Measurements from ENCODE around the gene PIGU. TPM values are rescaled to one million over a fixed set of nuclear protein-coding genes. Genes with fewer than 3 reads are reported as not detected.

Gene PIGU
- total and polyA plus RNA-seq, 2 experiments from 2014 or later = 21.2 to 21.6 TPM

GRCh38 chr20:34710568-34710839 is 33.6 kb upstream of the PIGU start:
- Histone ChIP-seq H3K79me2 (ENCODE audit: insufficient read depth) (no peaks in the 10 kb centered on the region), H3K4me1 (ENCODE audit: insufficient read depth) (peaks cover 29% of the 10 kb centered on the region), H4K20me1 (ENCODE audit: insufficient read depth) (no peaks in the 10 kb centered on the region), H3K9me2 (ENCODE audit: insufficient read depth) (no peaks in the 10 kb centered on the region), H3K27me3 (replicated peaks; ENCODE audit: insufficient read depth) (no peaks in the 10 kb centered on the region), H2AFZ (no peak overlapping the region), H3K36me3 (ENCODE audit: low read depth) (no peaks in the 10 kb centered on the region), H3K4me3 (peak overlapping the region; percentile 91), H3F3A (ENCODE audit: insufficient read depth) (peaks cover 47% of the 10 kb centered on the region), H3K27ac (no peak overlapping the region), H3K4me2 (ENCODE audit: unreplicated experiment) (peak overlapping the region; percentile 87), H3K9ac (peak overlapping the region; percentile 90), H3K9me3 (ENCODE audit: low read depth) (no peaks in the 10 kb centered on the region)
- no peak for DNase-seq
- in situ Hi-C loops (cut with MboI) = loop anchor here (25.0 kb wide), 1 partner anchor 398 kb away; the partner anchor contains the start of gene AHCY
- TF ChIP-seq EZH2 (IDR thresholded peaks at IDR 0.05; ENCODE audit: insufficient read depth, poor library complexity, severe bottlenecking) (no peak), EZH2phosphoT487 (IDR thresholded peaks at IDR 0.05; ENCODE audit: insufficient read depth, low read depth) (no peak)

DNA sequence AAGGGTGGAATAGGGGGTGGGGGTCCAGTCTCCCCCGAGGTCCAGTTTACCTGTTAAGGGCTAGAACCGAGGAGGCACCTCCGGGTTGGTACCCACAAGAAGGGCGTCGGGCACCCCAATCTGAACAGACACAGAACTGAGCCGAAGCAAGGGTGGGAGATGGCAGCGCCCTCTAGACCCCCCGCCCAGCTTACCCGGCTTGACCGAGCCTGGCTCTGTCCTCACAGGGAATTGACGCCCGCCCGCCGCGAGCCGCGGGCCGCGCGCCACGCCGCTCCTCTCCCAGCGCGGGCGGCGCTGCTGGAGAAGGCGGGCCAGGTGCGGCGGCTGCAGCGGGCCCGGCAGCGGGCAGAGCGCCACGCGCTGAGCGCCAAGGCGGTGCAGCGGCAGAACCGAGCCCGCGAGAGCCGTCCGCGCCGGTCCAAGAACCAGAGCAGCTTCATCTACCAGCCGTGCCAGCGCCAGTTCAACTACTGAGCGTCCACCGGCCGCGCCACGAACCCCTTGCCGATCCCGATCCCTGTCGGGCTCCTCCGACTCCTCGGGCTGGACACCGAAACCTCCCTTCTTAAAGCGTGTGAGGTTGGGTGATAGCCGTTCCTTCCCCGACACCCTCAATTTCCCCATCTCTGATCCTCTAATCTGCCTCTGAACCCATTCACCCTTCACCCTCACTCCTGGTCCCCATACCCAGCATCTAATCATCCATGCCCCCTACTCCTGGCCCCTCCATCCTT is 33.1 kb upstream of the PIGU start:
- in situ Hi-C loops (cut with MboI) = loop anchor here (25.0 kb wide), 1 partner anchor 398 kb away; the partner anchor contains the start of gene AHCY
- Histone ChIP-seq H3K4me3 (peak overlapping the region; percentile 91), H2AFZ (peak overlapping the region; percentile 91)

DNA sequence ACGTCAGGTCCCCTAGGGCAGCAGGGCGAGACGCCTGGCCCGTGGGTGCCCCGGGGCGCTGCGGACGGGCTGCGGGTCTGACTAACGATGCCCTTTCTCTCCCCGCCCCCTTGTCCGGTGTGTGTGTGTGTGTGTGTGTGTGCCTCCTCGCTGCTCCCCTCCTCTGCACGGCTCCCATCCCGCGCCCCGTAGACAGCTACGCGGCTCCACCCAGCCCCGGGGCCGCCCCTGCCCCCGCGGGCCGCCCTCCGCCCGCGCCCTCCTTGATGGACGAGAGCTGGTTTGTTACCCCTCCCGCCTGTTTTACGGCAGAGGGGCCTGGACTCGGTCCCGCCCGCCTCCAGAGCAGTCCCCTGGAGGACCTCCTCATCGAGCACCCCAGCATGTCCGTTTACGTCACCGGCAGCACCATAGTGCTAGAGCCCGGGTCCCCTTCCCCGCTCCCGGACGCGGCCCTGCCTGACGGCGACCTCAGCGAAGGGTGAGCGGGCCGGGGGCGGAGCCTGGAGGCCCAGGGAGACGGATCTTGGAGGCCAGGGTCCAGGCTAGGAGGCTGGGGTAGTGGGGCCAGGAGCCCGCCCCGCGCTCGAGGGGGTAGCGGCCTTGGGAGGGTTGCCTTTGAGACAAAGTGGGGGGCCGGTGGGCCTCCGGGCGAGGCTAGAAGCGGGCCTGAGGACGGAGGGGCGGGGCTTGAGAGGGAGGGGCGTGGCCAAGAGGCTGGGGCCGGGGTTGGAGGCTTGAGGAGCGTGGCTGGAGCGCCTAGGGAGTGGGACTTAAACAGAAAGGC is 32.3 kb upstream of the PIGU start:
- Histone ChIP-seq H3K27me3 (replicated peaks; ENCODE audit: insufficient read depth) (no peaks in the 10 kb centered on the region), H3K27ac (peak overlapping the region; percentile 62), H3K4me1 (ENCODE audit: insufficient read depth) (peaks cover 25% of the 10 kb centered on the region), H3K36me3 (ENCODE audit: low read depth) (no peaks in the 10 kb centered on the region), H3F3A (ENCODE audit: insufficient read depth) (peaks cover 35% of the 10 kb centered on the region), H4K20me1 (ENCODE audit: insufficient read depth) (no peaks in the 10 kb centered on the region), H3K4me3 (peak overlapping the region; percentile 91), H3K9me3 (ENCODE audit: low read depth) (no peaks in the 10 kb centered on the region), H3K9me2 (ENCODE audit: insufficient read depth) (no peaks in the 10 kb centered on the region), H3K79me2 (ENCODE audit: insufficient read depth) (no peaks in the 10 kb centered on the region), H3K9ac (peak overlapping the region; percentile 90), H2AFZ (peak overlapping the region; percentile 91), H3K4me2 (ENCODE audit: unreplicated experiment) (peak overlapping the region; percentile 87)
- peak; percentile 84 for DNase-seq
- in situ Hi-C loops (cut with MboI) = loop anchor here (25.0 kb wide), 1 partner anchor 397 kb away; the partner anchor contains the start of gene AHCY
- 1 to 2% methylated on average over 32 to 60 of the region's 64 CpGs for WGBS, 2 experiments (ENCODE audit: low coverage in 1 of 2, low lambda C conversion rate in 2 of 2, missing lambda C conversion rate in 2 of 2)
- TF ChIP-seq EZH2 (IDR thresholded peaks at IDR 0.05; ENCODE audit: insufficient read depth, poor library complexity, severe bottlenecking) (no peak), EZH2phosphoT487 (IDR thresholded peaks at IDR 0.05; ENCODE audit: insufficient read depth, low read depth) (no peak)

More for the DNA sequence above, 33.1 kb upstream of the PIGU start:
- no peak for TF ChIP-seq EZH2 (IDR thresholded peaks at IDR 0.05; ENCODE audit: insufficient read depth, poor library complexity, severe bottlenecking)
- TF ChIP-seq EZH2phosphoT487 (IDR thresholded peaks at IDR 0.05; ENCODE audit: insufficient read depth, low read depth) = no peak
- peak overlapping the region; percentile 87 for H3K4me2 ChIP-seq (ENCODE audit: unreplicated experiment)
- H3K4me1 ChIP-seq (ENCODE audit: insufficient read depth) = peaks cover 30% of the 10 kb centered on the region
- peak overlapping the region; percentile 62 for H3K27ac ChIP-seq
- 1 to 5% methylated on average over 24 to 43 of the region's 61 CpGs for WGBS, 2 experiments (ENCODE audit: low coverage in 1 of 2, low lambda C conversion rate in 2 of 2, missing lambda C conversion rate in 2 of 2)
- H3K9me2 ChIP-seq (ENCODE audit: insufficient read depth) = no peaks in the 10 kb centered on the region
- DNase-seq = peak; percentile 82
- H3K36me3 ChIP-seq (ENCODE audit: low read depth) = no peaks in the 10 kb centered on the region
- H3F3A ChIP-seq (ENCODE audit: insufficient read depth) = peaks cover 42% of the 10 kb centered on the region
- H3K9ac ChIP-seq = peak overlapping the region; percentile 90
- H3K9me3 ChIP-seq (ENCODE audit: low read depth) = no peaks in the 10 kb centered on the region
- no peaks in the 10 kb centered on the region for H3K27me3 ChIP-seq (replicated peaks; ENCODE audit: insufficient read depth)
- no peaks in the 10 kb centered on the region for H3K79me2 ChIP-seq (ENCODE audit: insufficient read depth)
- H4K20me1 ChIP-seq (ENCODE audit: insufficient read depth) = no peaks in the 10 kb centered on the region

DNA sequence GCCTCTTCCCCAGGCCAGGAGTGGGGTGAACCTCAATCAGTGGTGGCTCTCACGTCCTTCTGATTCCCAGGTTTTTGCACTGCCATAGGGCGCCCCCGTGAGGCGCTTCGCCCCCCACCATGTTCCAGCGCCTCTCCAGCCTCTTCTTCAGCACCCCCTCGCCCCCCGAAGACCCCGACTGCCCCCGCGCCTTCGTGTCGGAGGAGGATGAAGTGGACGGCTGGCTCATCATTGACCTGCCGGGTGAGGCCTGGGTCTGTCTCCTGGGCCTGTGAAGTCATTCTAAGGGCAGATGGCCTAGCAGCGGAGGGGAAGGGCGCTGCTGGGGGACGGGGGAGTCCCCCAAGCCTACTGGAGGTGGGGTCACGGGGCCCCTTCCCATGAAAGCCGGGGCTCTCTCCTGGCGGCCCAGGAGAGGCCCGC is 31.7 kb upstream of the PIGU start:
- H3K4me2 ChIP-seq (ENCODE audit: unreplicated experiment) = peak overlapping the region; percentile 87
- peak; percentile 56 for DNase-seq
- no peaks in the 10 kb centered on the region for H3K9me3 ChIP-seq (ENCODE audit: low read depth)
- H3K9me2 ChIP-seq (ENCODE audit: insufficient read depth) = no peaks in the 10 kb centered on the region
- peaks cover 20% of the 10 kb centered on the region for H3K4me1 ChIP-seq (ENCODE audit: insufficient read depth)
- H3K4me3 ChIP-seq = peak overlapping the region; percentile 91
- H3K27me3 ChIP-seq (replicated peaks; ENCODE audit: insufficient read depth) = no peaks in the 10 kb centered on the region
- no peaks in the 10 kb centered on the region for H3K36me3 ChIP-seq (ENCODE audit: low read depth)
- no peaks in the 10 kb centered on the region for H4K20me1 ChIP-seq (ENCODE audit: insufficient read depth)
- H3F3A ChIP-seq (ENCODE audit: insufficient read depth) = peaks cover 29% of the 10 kb centered on the region
- peak overlapping the region; percentile 23; the same call in 1 of the 2 replicates for H3K27ac ChIP-seq
- H3K79me2 ChIP-seq (ENCODE audit: insufficient read depth) = no peaks in the 10 kb centered on the region
- TF ChIP-seq EZH2 (IDR thresholded peaks at IDR 0.05; ENCODE audit: insufficient read depth, poor library complexity, severe bottlenecking) = no peak
- no peak for TF ChIP-seq EZH2phosphoT487 (IDR thresholded peaks at IDR 0.05; ENCODE audit: insufficient read depth, low read depth)
- peak overlapping the region; percentile 90 for H3K9ac ChIP-seq
- WGBS, 2 experiments (ENCODE audit: low coverage in 1 of 2, low lambda C conversion rate in 2 of 2, missing lambda C conversion rate in 2 of 2) = 19 to 23% methylated on average over 8 to 22 of the region's 22 CpGs
- in situ Hi-C loops (cut with MboI) = loop anchor here (25.0 kb wide), 1 partner anchor 396 kb away; the partner anchor contains the start of gene AHCY
- peak overlapping the region; percentile 91 for H2AFZ ChIP-seq
